ENCODE results near the gene SUPT4H1.

SUPT4H1 gene

GRCh38 chr17:58380207-58381123, 28.5 kb upstream of the SUPT4H1 start:
- DNase-seq (ENCODE audit: low read depth) = no peak

GRCh38 chr17:58379511-58379824, 27.5 kb upstream of the SUPT4H1 start:
- no peak for DNase-seq (ENCODE audit: low read depth)

GRCh38 chr17:58378733-58379510, 26.9 kb upstream of the SUPT4H1 start:
- DNase-seq (ENCODE audit: low read depth) = no peak

GRCh38 chr17:58377661-58378060, 25.7 kb upstream of the SUPT4H1 start:
- no peak for DNase-seq (ENCODE audit: low read depth)

GRCh38 chr17:58377093-58377601, 25.1 kb upstream of the SUPT4H1 start:
- DNase-seq (ENCODE audit: low read depth) = no peak

- DNase-seq (ENCODE audit: low read depth) = no peak
These were observed 24.5 kb upstream of the SUPT4H1 start for GRCh38 chr17:58376472-58377000.

GRCh38 chr17:58375811-58376210, 23.8 kb upstream of the SUPT4H1 start:
- DNase-seq (ENCODE audit: low read depth) = no peak

- no peak for DNase-seq (ENCODE audit: low read depth)
These were observed 23.3 kb upstream of the SUPT4H1 start for GRCh38 chr17:58375256-58375655.

- DNase-seq (ENCODE audit: low read depth) = no peak
These were observed 21.9 kb upstream of the SUPT4H1 start for GRCh38 chr17:58373923-58374322.

- no peak for DNase-seq (ENCODE audit: low read depth)
These were observed 21.0 kb upstream of the SUPT4H1 start for GRCh38 chr17:58373003-58373402.

GRCh38 chr17:58371300-58371950, 19.4 kb upstream of the SUPT4H1 start:
- no peak for DNase-seq (ENCODE audit: low read depth)

GRCh38 chr17:58370716-58371115, 18.7 kb upstream of the SUPT4H1 start:
- no peak for DNase-seq (ENCODE audit: low read depth)

GRCh38 chr17:58370309-58370708, 18.3 kb upstream of the SUPT4H1 start:
- no peak for DNase-seq (ENCODE audit: low read depth)

- DNase-seq (ENCODE audit: low read depth) = no peak
These were observed 17.4 kb upstream of the SUPT4H1 start for GRCh38 chr17:58369214-58370031.

GRCh38 chr17:58368860-58369213, 16.8 kb upstream of the SUPT4H1 start:
- no peak for DNase-seq (ENCODE audit: low read depth)

- no peak for DNase-seq (ENCODE audit: low read depth)
These were observed 15.5 kb upstream of the SUPT4H1 start for GRCh38 chr17:58367461-58367860.

- no peak for DNase-seq (ENCODE audit: low read depth)
These were observed 14.1 kb upstream of the SUPT4H1 start for GRCh38 chr17:58365980-58366595.

GRCh38 chr17:58365185-58365979, 13.4 kb upstream of the SUPT4H1 start:
- no peak for DNase-seq (ENCODE audit: low read depth)

- DNase-seq (ENCODE audit: low read depth) = no peak
These were observed 12.4 kb upstream of the SUPT4H1 start for GRCh38 chr17:58364270-58364942.
